Esophagus squamous epithelium (tissue), 5 donors: ENCODE measurements around the gene CELF4. TPM values are rescaled to one million over a fixed set of nuclear protein-coding genes. Genes with fewer than 3 reads are reported as not detected.
A peak's percentile ranks its signal among the peaks of the same experiment; 100 is the strongest.

Experiments
- DNase-seq: peaks from one replicate; lab custom pipeline; 2025; lab: John Stamatoyannopoulos, UW
- H3K27ac ChIP-seq, 4 donors: fragments of 200-600 bp; sonication (generic); one replicate each; pipeline ENCODE4 v1.5.1; 2016 to 2019; ENCODE audit warnings: mild to moderate bottlenecking in 1 of 4
- H3K27me3 ChIP-seq, 4 donors: fragments of 200-600 bp; sonication (generic); 1 replicate in 3 of 4; 2 replicates in 1 of 4; pipeline versions ENCODE4 v1.5.1 to v1.6.0; 2017 to 2021; ENCODE audit warnings: antibody characterized with exemption in 1 of 4
- H3K36me3 ChIP-seq, 3 donors: fragments of 200-600 bp; sonication (generic); one replicate each; pipeline ENCODE4 v1.5.1; 2016 to 2019
- H3K4me1 ChIP-seq, 3 donors: fragments of 200-600 bp; sonication (generic); one replicate each; pipeline ENCODE4 v1.5.1; 2017 to 2019
- H3K4me3 ChIP-seq, 4 donors: fragments of 200-600 bp; sonication (generic); 1 replicate in 3 of 4; 2 replicates in 1 of 4; pipeline ENCODE4 v1.5.1; 2016 to 2019; ENCODE audit warnings: mild to moderate bottlenecking in 2 of 4, moderate library complexity in 1 of 4
- H3K9me3 ChIP-seq, 3 donors: fragments of 200-600 bp; sonication (generic); one replicate each; pipeline ENCODE4 v1.5.1; 2016 to 2019
- POLR2A ChIP-seq, 4 donors: fragments of 450-650 bp; IDR thresholded peaks; one replicate each; pipeline ENCODE4 v1.6.1; 2017; ENCODE audit warnings: antibody characterized with exemption in 4 of 4, mild to moderate bottlenecking in 4 of 4, moderate library complexity in 3 of 4
- whole genome bisulfite sequencing, 2 donors: methylation state at CpG; one replicate each; pipeline ENCODE4 v1.1.5; 2018; 5-methylcytosine and 5-hydroxymethylcytosine counted together
- intact Hi-C: fragments of 100-400 bp; cut with DNase I; formaldehyde crosslinking; loops from one replicate; pipeline ENCODE4 v1.15.0; 2022
- total RNA-seq, 4 donors: library from RNA; depleted of rRNA; stranded (reverse); fragments of >200 nt; gene quantifications; one replicate each; pipeline ENCODE4 v1.1.0, GENCODE V29; 2016
- TF ChIP-seq, protein P1 (sequence below), 6 experiments: fragments of 450-650 bp in 4 of 6; fragments of 200-600 bp in 2 of 6; sonication (generic) in 2 of 6; IDR thresholded peaks; one replicate each; pipeline ENCODE4 v1.5.1; 2016 to 2019; ENCODE audit warnings: antibody characterized with exemption in 6 of 6, mild to moderate bottlenecking in 4 of 6, moderate library complexity in 4 of 6
- donor health status: DM: yes; HTN: yes; CAD: no.

Gene CELF4
- total RNA-seq, 4 donors from 2014 or later, result not detected

GRCh38 chr18:37405229-37405628 is 160.4 kb downstream of the CELF4 start:
- H3K4me3 ChIP-seq, result no peak overlapping the region
- WGBS, 2 donors, result 48 to 87% methylated on average over 3 to 4 of the region's 4 CpGs
- no peaks in the 10 kb centered on the region for H3K9me3 ChIP-seq
- DNase-seq, result no peak
- no peaks in the 10 kb centered on the region for H3K36me3 ChIP-seq
- no peak for TF ChIP-seq POLR2A (IDR thresholded peaks at IDR 0.05)
- TF ChIP-seq, protein P1, sequence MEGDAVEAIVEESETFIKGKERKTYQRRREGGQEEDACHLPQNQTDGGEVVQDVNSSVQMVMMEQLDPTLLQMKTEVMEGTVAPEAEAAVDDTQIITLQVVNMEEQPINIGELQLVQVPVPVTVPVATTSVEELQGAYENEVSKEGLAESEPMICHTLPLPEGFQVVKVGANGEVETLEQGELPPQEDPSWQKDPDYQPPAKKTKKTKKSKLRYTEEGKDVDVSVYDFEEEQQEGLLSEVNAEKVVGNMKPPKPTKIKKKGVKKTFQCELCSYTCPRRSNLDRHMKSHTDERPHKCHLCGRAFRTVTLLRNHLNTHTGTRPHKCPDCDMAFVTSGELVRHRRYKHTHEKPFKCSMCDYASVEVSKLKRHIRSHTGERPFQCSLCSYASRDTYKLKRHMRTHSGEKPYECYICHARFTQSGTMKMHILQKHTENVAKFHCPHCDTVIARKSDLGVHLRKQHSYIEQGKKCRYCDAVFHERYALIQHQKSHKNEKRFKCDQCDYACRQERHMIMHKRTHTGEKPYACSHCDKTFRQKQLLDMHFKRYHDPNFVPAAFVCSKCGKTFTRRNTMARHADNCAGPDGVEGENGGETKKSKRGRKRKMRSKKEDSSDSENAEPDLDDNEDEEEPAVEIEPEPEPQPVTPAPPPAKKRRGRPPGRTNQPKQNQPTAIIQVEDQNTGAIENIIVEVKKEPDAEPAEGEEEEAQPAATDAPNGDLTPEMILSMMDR (IDR thresholded peaks at IDR 0.05), result no peak
- H3K4me1 ChIP-seq, result peaks cover 0 to 20% (median 5%) of the 10 kb centered on the region in 3 donors
- intact Hi-C loops, result no loop called here
- no peaks in the 10 kb centered on the region for H3K27me3 ChIP-seq
- H3K27ac ChIP-seq, result no peak overlapping the region

- H3K9me3 ChIP-seq, result no peaks in the 10 kb centered on the region
- no peaks in the 10 kb centered on the region for H3K27me3 ChIP-seq
- no peak for TF ChIP-seq POLR2A (IDR thresholded peaks at IDR 0.05)
- TF ChIP-seq, protein P1 (IDR thresholded peaks at IDR 0.05), result no peak
- WGBS, 2 donors, result 80 to 90% methylated on average over 3 of the region's 3 CpGs
- H3K36me3 ChIP-seq, result no peaks in the 10 kb centered on the region
- H3K4me3 ChIP-seq, result no peak overlapping the region
- H3K27ac ChIP-seq, result peak overlapping the region in 1 of 4 donors; percentile 62
- intact Hi-C loops, result no loop called here
- H3K4me1 ChIP-seq, result peaks cover 0 to 14% (median 5%) of the 10 kb centered on the region in 3 donors
- DNase-seq, result no peak
These were observed 161.8 kb downstream of the CELF4 start for GRCh38 chr18:37403788-37404187.

GRCh38 chr18:37403100-37403781 is 162.4 kb downstream of the CELF4 start:
- peak overlapping the region in 2 of 4 donors; percentile 54 to 62 for H3K27ac ChIP-seq
- H3K27me3 ChIP-seq, result no peaks in the 10 kb centered on the region
- no peaks in the 10 kb centered on the region for H3K9me3 ChIP-seq
- intact Hi-C loops, result no loop called here
- H3K4me1 ChIP-seq, result peaks cover 0 to 14% (median 5%) of the 10 kb centered on the region in 3 donors
- no peak for DNase-seq
- WGBS, 2 donors, result 57 to 70% methylated on average over 17 to 19 of the region's 20 CpGs
- TF ChIP-seq, protein P1 (IDR thresholded peaks at IDR 0.05), result no peak
- no peak for TF ChIP-seq POLR2A (IDR thresholded peaks at IDR 0.05)
- H3K4me3 ChIP-seq, result no peak overlapping the region
- H3K36me3 ChIP-seq, result no peaks in the 10 kb centered on the region

DNA sequence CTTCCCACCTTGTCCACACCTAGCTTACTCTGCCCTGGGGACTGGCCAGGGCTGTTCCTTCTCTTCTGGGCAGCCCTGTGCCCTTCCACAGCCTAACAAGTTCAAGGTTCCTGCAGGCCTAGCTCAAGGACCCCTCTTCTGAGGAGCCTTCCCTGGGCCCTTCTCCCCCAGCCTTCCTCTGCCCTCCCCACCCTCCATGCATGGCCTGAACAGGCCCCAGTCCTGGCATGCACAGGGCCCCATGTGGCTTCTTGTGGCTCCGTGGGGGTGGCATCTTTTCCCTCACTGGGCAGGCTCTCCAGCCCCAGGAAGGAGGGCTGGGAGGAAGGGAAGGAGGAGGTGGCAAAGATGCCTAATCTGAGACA is 162.9 kb downstream of the CELF4 start:
- H3K27me3 ChIP-seq, result peaks cover 0 to 2% (median 0%) of the 10 kb centered on the region in 4 donors
- no peaks in the 10 kb centered on the region for H3K9me3 ChIP-seq
- peaks cover 0 to 14% (median 5%) of the 10 kb centered on the region in 3 donors for H3K4me1 ChIP-seq
- DNase-seq, result no peak
- intact Hi-C loops, result no loop called here
- H3K4me3 ChIP-seq, result no peak overlapping the region
- no CpG with 5 or more reads among the region's 1 CpG for WGBS, 2 donors
- no peaks in the 10 kb centered on the region for H3K36me3 ChIP-seq
- TF ChIP-seq, protein P1 (IDR thresholded peaks at IDR 0.05), result no peak
- peak overlapping the region in 2 of 4 donors; percentile 54 to 62 for H3K27ac ChIP-seq

DNA sequence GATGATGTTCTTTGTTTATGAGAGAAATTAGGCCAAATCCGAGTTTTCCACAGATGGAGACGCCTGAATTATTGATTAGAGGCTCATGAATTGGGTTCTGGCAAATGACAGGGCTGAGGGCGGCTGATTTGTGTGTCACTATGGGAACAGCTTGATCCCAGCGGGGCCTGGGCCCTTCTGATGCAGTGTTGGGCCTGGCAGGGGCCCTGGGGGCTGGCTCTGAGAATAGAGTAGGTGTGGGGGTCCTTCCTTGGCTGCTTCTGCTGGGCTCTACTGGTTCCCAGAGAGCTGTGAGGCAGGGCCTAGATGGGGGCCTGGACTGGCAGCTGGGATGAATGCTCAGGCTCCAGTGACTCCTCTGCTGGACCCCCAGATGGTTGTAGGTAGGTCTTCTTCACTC is 164.8 kb downstream of the CELF4 start:
- WGBS, 2 donors, result 40 to 80% methylated on average over 1 of the region's 4 CpGs
- no peak for DNase-seq
- no peaks in the 10 kb centered on the region for H3K36me3 ChIP-seq

More for the DNA sequence above, 164.8 kb downstream of the CELF4 start:
- no peak overlapping the region for H3K4me3 ChIP-seq
- no peak for TF ChIP-seq POLR2A (IDR thresholded peaks at IDR 0.05)
- TF ChIP-seq, protein P1 (IDR thresholded peaks at IDR 0.05), result no peak
- H3K27ac ChIP-seq, result no peak overlapping the region
- peaks cover 0 to 16% (median 0%) of the 10 kb centered on the region in 4 donors for H3K27me3 ChIP-seq
- no peaks in the 10 kb centered on the region for H3K9me3 ChIP-seq
- H3K4me1 ChIP-seq, result peaks cover 0 to 14% (median 5%) of the 10 kb centered on the region in 3 donors
- intact Hi-C loops, result no loop called here
